ENCODE results near the gene PRCC.

DNA sequence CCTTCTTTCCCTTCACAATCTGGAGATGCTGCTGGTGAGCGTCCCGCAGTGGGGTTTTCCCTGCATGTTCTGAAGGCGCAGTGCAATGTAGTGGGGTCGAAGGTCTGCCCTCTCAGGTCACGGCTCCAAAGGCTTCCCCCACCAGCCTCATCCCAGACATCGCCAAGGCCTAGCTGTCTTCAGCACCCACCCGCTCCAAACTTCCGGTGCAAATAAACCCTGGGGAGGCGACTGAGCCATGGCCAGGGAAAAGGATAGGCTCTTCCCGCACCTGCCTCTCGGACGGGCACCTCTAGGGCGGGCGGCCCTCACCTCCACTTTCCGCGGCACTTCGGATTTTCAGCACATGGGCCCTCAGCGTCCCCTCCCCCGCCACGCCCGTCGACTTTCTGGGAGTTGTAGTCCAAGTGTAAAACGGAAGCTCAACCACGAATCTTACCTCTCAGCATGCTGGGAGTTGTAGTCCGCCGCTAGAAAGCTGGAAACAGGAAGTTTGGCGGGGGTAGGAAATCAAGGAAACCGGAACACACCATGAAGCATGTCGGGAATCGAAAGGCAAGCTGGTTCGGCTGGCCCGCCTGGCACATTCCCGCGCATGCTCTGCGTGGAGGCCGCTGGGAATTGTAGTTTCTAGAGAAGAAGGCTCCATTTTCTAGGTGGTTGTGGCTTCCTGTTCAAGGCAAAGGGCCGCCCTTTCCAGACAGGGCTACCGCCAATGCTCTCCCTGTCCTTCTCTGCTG, 26.4 kb upstream of the PRCC start, which contains the start of gene MRPL24:
- TF ChIP-seq BHLHE40 (IDR thresholded peaks at IDR 0.05; ENCODE audit: borderline replicate concordance), result no peak
- TF ChIP-seq FOXK2 (IDR thresholded peaks at IDR 0.05), result no peak
- no peak for TF ChIP-seq TARDBP (IDR thresholded peaks at IDR 0.05)
- TF ChIP-seq SUZ12 (IDR thresholded peaks at IDR 0.05), result no peak; the same call in 1 of the 2 replicates
- TF ChIP-seq FOXM1 (IDR thresholded peaks at IDR 0.05; ENCODE audit: borderline replicate concordance), result no peak
